Esophagus squamous epithelium (tissue), 5 donors: ENCODE data around the gene SLC16A7. TPM values are rescaled to one million over a fixed set of nuclear protein-coding genes. Genes with fewer than 3 reads are reported as not detected.
A peak's percentile ranks its signal among the peaks of the same experiment; 100 is the strongest.

ENCODE experiments used
- DNase-seq: peaks from one replicate; lab custom pipeline; 2025; lab: John Stamatoyannopoulos, UW
- H3K27ac ChIP-seq, 4 donors: fragments of 200-600 bp; sonication (generic); one replicate each; pipeline ENCODE4 v1.5.1; 2016 to 2019; ENCODE audit warnings: mild to moderate bottlenecking in 1 of 4
- H3K27me3 ChIP-seq, 4 donors: fragments of 200-600 bp; sonication (generic); 1 replicate in 3 of 4; 2 replicates in 1 of 4; pipeline versions ENCODE4 v1.5.1 to v1.6.0; 2017 to 2021; ENCODE audit warnings: antibody characterized with exemption in 1 of 4
- H3K36me3 ChIP-seq, 3 donors: fragments of 200-600 bp; sonication (generic); one replicate each; pipeline ENCODE4 v1.5.1; 2016 to 2019
- H3K4me1 ChIP-seq, 3 donors: fragments of 200-600 bp; sonication (generic); one replicate each; pipeline ENCODE4 v1.5.1; 2017 to 2019
- H3K4me3 ChIP-seq, 4 donors: fragments of 200-600 bp; sonication (generic); 1 replicate in 3 of 4; 2 replicates in 1 of 4; pipeline ENCODE4 v1.5.1; 2016 to 2019; ENCODE audit warnings: mild to moderate bottlenecking in 2 of 4, moderate library complexity in 1 of 4
- H3K9me3 ChIP-seq, 3 donors: fragments of 200-600 bp; sonication (generic); one replicate each; pipeline ENCODE4 v1.5.1; 2016 to 2019
- CTCF ChIP-seq, 6 experiments: fragments of 450-650 bp in 4 of 6; fragments of 200-600 bp in 2 of 6; sonication (generic) in 2 of 6; IDR thresholded peaks; one replicate each; pipeline ENCODE4 v1.5.1; 2016 to 2019; ENCODE audit warnings: antibody characterized with exemption in 6 of 6, mild to moderate bottlenecking in 4 of 6, moderate library complexity in 4 of 6
- POLR2A ChIP-seq, 4 donors: fragments of 450-650 bp; IDR thresholded peaks; one replicate each; pipeline ENCODE4 v1.6.1; 2017; ENCODE audit warnings: antibody characterized with exemption in 4 of 4, mild to moderate bottlenecking in 4 of 4, moderate library complexity in 3 of 4
- WGBS, 2 donors: methylation state at CpG; one replicate each; pipeline ENCODE4 v1.1.5; 2018; 5-methylcytosine and 5-hydroxymethylcytosine counted together
- intact Hi-C: fragments of 100-400 bp; cut with DNase I; formaldehyde crosslinking; loops from one replicate; pipeline ENCODE4 v1.15.0; 2022
- small RNA-seq, 4 donors: library from RNA; depleted of rRNA; stranded (forward); fragments of <200 nt; gene quantifications; one replicate each; pipeline ENCODE3, GENCODE V24; 2016
- total RNA-seq, 4 donors: library from RNA; depleted of rRNA; stranded (reverse); fragments of >200 nt; gene quantifications; one replicate each; pipeline ENCODE4 v1.1.0, GENCODE V29; 2016
- donor health status: DM: yes; HTN: yes; CAD: no.

SLC16A7 gene
- total RNA-seq, 4 donors from 2014 or later = 55.3 to 82.1 (median 72.9) TPM

GRCh38 chr12:59833408-59833807, 237.6 kb downstream of the SLC16A7 start:
- 63 to 87% methylated on average over 3 of the region's 3 CpGs for WGBS, 2 donors
- TF ChIP-seq CTCF (IDR thresholded peaks at IDR 0.05) = no peak
- no peak for TF ChIP-seq POLR2A (IDR thresholded peaks at IDR 0.05)
- DNase-seq = no peak
- intact Hi-C loops = no loop called here
- no peak overlapping the region for H3K27ac ChIP-seq
- H3K9me3 ChIP-seq = no peaks in the 10 kb centered on the region
- H3K27me3 ChIP-seq = no peaks in the 10 kb centered on the region
- no peak overlapping the region for H3K4me3 ChIP-seq
- no peaks in the 10 kb centered on the region for H3K4me1 ChIP-seq
- H3K36me3 ChIP-seq = no peaks in the 10 kb centered on the region

GRCh38 chr12:59834659-59835474, 239.0 kb downstream of the SLC16A7 start:
- Histone ChIP-seq H3K9me3 (no peaks in the 10 kb centered on the region), H3K27ac (no peak overlapping the region), H3K27me3 (no peaks in the 10 kb centered on the region), H3K4me3 (no peak overlapping the region), H3K4me1 (no peaks in the 10 kb centered on the region), H3K36me3 (no peaks in the 10 kb centered on the region)
- WGBS, 2 donors = 33 to 42% methylated on average over 2 of the region's 2 CpGs
- no peak for DNase-seq
- TF ChIP-seq CTCF (IDR thresholded peaks at IDR 0.05) (peak in 5 of 6 experiments; percentile 1 to 62 (median 42)), POLR2A (IDR thresholded peaks at IDR 0.05) (no peak)
- intact Hi-C loops = no loop called here

Small RNA genes within 50 kb of the gene (small RNA-seq; reads per million reads assigned to genes)
- gene AC079905.2 (0 reads per million in 4 donors), gene RNU4-20P (0 reads per million in 4 donors)
